Activated CD4-positive, alpha-beta T cell treated with anti-CD3 and anti-CD28 coated beads, Interleukin-10, Interleukin-2, amounts not matched to agents 100 ng/mL and 50 ng/mL, durations not matched to agents 16 hours and 8 hours (primary cell): ENCODE results near the gene TSHZ2.
"Not testable (repeated sequence)": the region's sequence is repeated elsewhere in the genome, so short reads cannot be mapped to it uniquely, and the experiment has no call there.

Experiments
- DNase-seq: peaks from one replicate; pipeline ENCODE4 v3.0.0-alpha.2; 2020

Gene TSHZ2

DNA sequence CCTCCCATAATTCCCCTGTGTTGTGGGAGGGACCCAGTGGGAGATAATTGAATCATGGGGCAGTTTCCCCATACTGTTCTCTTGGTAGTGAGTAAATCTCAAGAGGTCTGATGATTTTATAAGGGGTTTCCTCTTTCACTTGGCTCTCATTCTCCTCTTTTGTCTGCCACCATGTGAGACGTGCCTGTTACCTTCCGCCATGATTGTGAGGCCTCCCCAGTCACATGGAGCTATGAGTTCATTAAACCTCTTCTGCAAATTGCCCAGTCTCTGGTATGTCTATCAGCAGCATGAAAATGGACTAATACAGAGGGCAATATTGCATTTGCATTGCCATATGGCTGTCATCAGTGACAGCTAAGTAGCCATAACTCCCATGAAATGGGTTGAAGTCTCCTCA, 558.3 kb downstream of the TSHZ2 start:
- no peak for DNase-seq

DNA sequence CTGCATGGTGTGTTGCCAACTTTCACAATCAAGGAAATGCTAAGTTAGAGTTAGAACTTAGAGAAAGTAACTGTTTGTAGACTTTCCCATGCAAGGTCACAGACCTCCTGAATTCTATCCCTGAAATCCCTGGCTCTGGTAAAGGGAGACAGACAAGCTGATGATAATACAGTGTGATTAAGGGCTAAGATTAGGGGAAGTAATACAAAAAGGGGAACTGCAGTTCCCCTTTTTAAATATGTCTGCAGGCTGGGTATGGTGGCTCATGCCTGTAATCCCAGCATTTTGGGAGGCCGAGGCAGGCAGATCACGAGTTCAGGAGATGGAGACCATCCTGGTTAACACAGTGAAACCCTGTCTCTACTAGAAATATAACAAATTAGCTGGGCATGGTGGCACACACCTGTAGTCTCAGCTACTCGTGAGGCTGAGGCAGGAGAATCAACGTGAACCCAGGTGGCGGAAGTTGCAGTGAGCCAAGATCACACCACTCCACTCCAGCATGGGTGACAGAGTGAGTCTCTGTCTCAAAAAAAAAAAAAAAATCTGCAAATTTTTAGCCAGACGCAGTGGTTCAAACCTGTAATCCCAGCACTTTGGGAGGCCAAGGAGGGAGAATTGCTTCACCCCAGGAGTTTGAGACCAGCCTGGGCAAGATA, 560.6 kb downstream of the TSHZ2 start:
- DNase-seq = not testable (repeated sequence)

DNA sequence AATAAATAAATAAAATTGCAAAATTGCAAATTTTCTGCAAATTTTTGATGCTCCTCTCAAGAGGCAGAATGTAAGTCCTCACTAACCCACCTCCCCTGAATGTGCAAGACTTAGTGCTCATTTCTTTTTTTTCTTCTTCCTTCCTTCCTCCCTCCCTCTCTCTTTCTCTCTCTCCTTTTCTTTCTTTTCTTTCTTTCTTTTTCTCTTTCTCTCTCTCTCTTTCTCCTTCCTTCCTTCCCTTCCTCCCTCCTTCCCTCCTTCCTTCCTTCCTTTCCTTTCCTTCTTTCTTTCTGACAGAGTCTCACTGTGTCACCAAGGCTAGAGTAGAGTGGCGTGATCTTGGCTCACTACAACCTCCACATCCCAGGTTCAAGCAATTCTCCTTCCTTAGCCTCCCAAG, 561.3 kb downstream of the TSHZ2 start:
- no peak for DNase-seq

DNA sequence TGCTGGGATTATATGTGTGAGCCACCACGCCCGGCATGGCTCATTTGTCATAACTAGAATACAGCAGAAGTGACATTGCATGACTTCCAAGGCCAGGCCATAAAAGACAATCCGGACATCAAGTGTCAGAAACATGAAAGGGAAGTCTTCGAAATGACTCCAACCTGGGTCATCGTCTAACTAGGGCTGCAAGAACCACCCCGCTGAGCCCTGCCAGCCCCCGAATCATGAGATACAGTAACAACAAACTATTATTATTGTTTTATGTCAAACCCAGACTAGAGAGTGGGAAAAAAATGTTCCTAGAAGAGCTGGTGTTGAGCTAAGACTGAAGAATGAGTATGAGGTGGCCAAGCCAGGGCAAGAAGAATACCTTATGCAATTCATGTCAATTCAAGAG, 561.9 kb downstream of the TSHZ2 start:
- DNase-seq = no peak

DNA sequence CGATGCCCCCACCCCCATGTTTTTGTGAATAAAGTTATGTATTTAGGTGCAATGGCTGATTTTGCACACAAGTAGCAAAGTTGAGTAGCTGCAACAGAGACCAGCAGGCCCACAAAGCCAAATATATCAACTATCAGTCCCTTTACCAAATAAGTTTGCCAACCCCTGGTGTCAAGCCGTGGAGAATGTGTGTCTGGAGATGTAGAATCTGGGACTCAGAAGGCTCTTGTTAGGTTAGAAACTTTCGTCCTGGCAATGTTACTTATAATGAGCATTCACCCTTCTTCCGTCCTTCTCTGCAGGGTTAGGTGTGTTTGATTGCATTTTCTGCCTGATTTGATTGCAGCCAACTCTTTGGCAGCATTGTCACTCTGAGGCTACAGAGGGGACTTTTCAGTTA, 563.7 kb downstream of the TSHZ2 start:
- DNase-seq = no peak

DNA sequence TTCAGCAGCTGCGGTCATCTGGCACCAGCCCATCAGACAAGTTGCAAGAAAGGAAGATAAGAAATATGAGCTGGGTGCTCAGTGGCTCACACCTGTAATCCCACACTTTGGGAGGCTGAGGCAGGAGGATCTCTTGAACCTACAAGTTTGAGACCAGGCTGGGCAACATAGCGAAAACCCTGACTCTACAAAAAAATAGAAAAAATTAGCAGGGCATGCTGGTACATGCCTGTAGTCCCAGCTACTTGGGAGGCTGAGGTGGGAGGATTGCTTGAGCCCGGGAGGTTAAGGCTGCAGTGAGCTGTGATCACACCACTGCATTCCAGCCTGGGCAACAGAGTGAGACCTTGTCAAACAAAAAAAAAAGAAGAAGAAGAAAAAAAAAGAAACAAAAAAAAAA, 564.2 kb downstream of the TSHZ2 start:
- DNase-seq = not testable (repeated sequence)

DNA sequence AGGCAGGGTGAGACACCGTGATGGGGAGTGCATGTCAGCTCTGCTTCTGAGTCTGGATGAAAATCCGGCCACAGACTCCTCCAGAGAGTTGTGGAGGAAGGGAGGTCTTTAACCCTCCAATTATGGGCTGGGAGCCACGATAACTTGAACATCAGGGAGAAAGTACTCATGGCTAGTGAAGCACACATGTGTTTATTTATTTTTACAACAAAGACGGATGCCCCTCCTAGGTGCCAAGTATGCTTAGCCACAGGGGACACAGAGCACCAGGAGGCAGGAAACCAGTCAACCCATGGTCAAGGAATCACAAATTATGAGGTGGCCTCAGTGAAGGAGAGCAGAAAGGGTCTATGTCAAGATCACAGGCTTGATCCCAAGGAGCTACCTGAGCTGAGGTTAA, 567.4 kb downstream of the TSHZ2 start:
- no peak for DNase-seq
